Measurements from ENCODE around the gene DKKL1.

The DKKL1 gene

GRCh38 chr19:49391581-49392399 is 28.1 kb downstream of the DKKL1 start:
- H3K4me3 ChIP-seq (ENCODE audit: low read depth, low read length) = no peak overlapping the region

- no peak overlapping the region for H3K4me3 ChIP-seq (ENCODE audit: low read depth, low read length)
Observed at GRCh38 chr19:49393881-49394280, 30.2 kb downstream of the DKKL1 start.

- H3K4me3 ChIP-seq (ENCODE audit: low read depth, low read length) = no peak overlapping the region
Observed at GRCh38 chr19:49395581-49396407, 32.1 kb downstream of the DKKL1 start.

- H3K4me3 ChIP-seq (ENCODE audit: low read depth, low read length) = no peak overlapping the region
Observed at GRCh38 chr19:49396738-49397505, 33.2 kb downstream of the DKKL1 start.

GRCh38 chr19:49398001-49398615 is 34.4 kb downstream of the DKKL1 start:
- H3K4me3 ChIP-seq (ENCODE audit: low read depth, low read length) = no peak overlapping the region

GRCh38 chr19:49398931-49399330 is 35.3 kb downstream of the DKKL1 start:
- H3K4me3 ChIP-seq (ENCODE audit: low read depth, low read length) = no peak overlapping the region

- H3K4me3 ChIP-seq (ENCODE audit: low read depth, low read length) = no peak overlapping the region
Observed at GRCh38 chr19:49400029-49400428, 36.4 kb downstream of the DKKL1 start.

- no peak overlapping the region for H3K4me3 ChIP-seq (ENCODE audit: low read depth, low read length)
Observed at GRCh38 chr19:49403404-49404187, 39.9 kb downstream of the DKKL1 start.

GRCh38 chr19:49407079-49407478 is 43.4 kb downstream of the DKKL1 start:
- H3K4me3 ChIP-seq (ENCODE audit: low read depth, low read length) = no peak overlapping the region

- H3K4me3 ChIP-seq (ENCODE audit: low read depth, low read length) = no peak overlapping the region
Observed at GRCh38 chr19:49407482-49408015, 43.9 kb downstream of the DKKL1 start.

GRCh38 chr19:49408816-49409440 is 45.3 kb downstream of the DKKL1 start:
- no peak overlapping the region for H3K4me3 ChIP-seq (ENCODE audit: low read depth, low read length)

GRCh38 chr19:49409441-49410029 is 45.9 kb downstream of the DKKL1 start:
- H3K4me3 ChIP-seq (ENCODE audit: low read depth, low read length) = no peak overlapping the region

GRCh38 chr19:49411681-49412326 is 48.1 kb downstream of the DKKL1 start:
- no peak overlapping the region for H3K4me3 ChIP-seq (ENCODE audit: low read depth, low read length)

GRCh38 chr19:49413348-49413747 is 49.7 kb downstream of the DKKL1 start:
- H3K4me3 ChIP-seq (ENCODE audit: low read depth, low read length) = no peak overlapping the region

- no peak overlapping the region for H3K4me3 ChIP-seq (ENCODE audit: low read depth, low read length)
Observed at GRCh38 chr19:49414256-49414655, 50.6 kb downstream of the DKKL1 start.

- no peak overlapping the region for H3K4me3 ChIP-seq (ENCODE audit: low read depth, low read length)
Observed at GRCh38 chr19:49415102-49415809, 51.6 kb downstream of the DKKL1 start.

- no peak overlapping the region for H3K4me3 ChIP-seq (ENCODE audit: low read depth, low read length)
Observed at GRCh38 chr19:49415810-49416200, 52.1 kb downstream of the DKKL1 start.

- no peak overlapping the region for H3K4me3 ChIP-seq (ENCODE audit: low read depth, low read length)
Observed at GRCh38 chr19:49417088-49417487, 53.4 kb downstream of the DKKL1 start.

Measured in iPS-11a (cell line).